Right ventricle myocardium inferior (tissue), 1 donor: ENCODE measurements around the gene SLC26A11. TPM values are rescaled to one million over a fixed set of nuclear protein-coding genes. Genes with fewer than 3 reads are reported as not detected.

ENCODE experiments used
- ATAC-seq: fragments of 200-7000 bp; cut with Tn5 transposase; one replicate; pipeline ENCODE4 v1.9.1; 2020; ENCODE audit warnings: mild to moderate bottlenecking, moderate library complexity
- DNase-seq: peaks from one replicate; pipeline ENCODE4 v3.0.0; 2021; ENCODE audit errors: missing footprints
- intact Hi-C: fragments of 100-400 bp; cut with DNase I; formaldehyde crosslinking; loops from one replicate; pipeline ENCODE4 v1.11.0; 2022
- total RNA-seq: library from RNA; stranded (reverse); fragmentation: NEBNext Ultra II Directional; extraction: Animal tissue kit (Norgen Biotek cat#: 25700); gene quantifications from one replicate; pipeline ENCODE4 v1.2.1, GENCODE V29; 2021
- donor health status: DM: no; HTN: yes; CAD: no; lungs with severe emphysema.

Gene SLC26A11
- total RNA-seq, 1 donor from 2014 or later = 3.9 TPM

DNA sequence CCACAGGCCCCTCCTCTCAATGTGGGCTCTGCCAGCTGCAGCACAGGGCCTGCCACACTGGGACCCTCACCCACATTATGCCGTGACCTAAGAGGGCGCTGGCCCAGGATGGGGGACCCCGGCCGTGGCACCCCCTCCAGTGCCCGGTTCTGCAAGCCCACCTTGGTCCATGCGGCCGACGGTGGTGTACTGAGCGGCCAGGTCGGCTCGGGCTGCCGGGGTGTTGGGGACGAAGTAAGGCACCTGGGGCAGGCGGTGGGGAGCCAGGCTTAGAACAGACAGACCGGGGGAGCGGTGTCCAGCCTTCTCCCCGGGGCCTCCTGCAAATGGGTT, 6.6 kb upstream of the SLC26A11 start:
- intact Hi-C loops = no loop called here
- no peak for ATAC-seq
- peak; percentile 57 for DNase-seq

DNA sequence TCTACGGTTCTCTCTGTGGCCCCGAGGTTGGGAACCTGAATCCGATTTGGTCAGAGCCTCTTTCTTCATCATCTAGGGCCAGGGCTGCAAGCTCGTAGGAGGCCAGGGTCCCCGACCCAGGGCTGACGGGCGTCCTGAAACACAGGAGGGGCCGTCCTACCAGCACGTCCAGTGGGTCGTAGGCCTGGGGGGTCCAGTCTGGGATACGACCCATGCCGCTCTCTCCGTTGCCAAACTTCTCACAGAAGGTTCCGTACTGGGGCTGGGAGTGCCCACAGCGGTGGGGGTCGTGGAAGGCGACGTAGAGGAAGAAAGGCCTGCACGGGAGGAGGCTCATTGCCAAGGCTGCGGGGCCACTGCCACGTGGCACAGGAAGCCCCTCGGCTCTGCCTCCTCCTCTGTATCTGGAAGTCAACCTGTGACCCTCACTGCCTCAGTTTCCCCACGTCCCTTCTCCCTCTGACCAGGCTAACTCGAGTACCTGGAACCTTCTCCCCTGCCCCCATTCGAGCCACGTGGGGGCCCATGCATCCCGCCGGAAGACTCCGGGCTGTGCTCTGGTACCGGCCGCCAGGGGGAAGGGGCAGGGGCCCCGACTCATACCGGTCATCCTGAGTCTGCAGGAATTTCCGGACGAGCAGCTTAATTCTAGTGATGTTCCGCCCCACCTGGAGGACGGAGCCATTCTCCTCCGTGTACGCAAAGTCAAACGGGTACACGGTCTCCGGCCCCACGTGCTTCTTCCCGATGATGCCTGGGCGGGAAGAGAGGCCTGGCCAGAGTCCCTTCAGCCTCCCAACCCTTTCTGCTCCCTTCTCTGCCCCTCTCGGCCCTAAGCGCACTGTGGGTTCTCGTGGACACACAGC, 6.0 kb upstream of the SLC26A11 start:
- ATAC-seq (no peak), DNase-seq (peak; percentile 64)
- intact Hi-C loops = no loop called here

DNA sequence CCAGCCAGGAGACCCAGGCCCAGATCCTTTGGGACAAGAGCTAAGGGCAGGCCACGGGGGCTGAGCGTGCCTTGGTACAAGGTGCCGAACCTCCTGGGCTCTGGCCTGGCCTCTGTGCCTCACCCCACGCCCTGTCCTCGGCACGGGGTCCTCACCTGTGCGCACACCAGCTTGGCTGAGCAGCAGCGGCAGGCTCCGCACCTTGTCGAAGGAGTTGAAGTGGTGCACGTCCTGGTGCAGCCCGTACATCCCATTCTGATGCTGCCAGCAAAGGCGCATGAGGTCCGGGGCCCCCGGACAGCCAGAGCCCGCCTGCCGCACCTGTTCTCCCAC, 5.4 kb upstream of the SLC26A11 start:
- DNase-seq (peak; percentile 64), ATAC-seq (no peak)
- intact Hi-C loops = no loop called here

DNA sequence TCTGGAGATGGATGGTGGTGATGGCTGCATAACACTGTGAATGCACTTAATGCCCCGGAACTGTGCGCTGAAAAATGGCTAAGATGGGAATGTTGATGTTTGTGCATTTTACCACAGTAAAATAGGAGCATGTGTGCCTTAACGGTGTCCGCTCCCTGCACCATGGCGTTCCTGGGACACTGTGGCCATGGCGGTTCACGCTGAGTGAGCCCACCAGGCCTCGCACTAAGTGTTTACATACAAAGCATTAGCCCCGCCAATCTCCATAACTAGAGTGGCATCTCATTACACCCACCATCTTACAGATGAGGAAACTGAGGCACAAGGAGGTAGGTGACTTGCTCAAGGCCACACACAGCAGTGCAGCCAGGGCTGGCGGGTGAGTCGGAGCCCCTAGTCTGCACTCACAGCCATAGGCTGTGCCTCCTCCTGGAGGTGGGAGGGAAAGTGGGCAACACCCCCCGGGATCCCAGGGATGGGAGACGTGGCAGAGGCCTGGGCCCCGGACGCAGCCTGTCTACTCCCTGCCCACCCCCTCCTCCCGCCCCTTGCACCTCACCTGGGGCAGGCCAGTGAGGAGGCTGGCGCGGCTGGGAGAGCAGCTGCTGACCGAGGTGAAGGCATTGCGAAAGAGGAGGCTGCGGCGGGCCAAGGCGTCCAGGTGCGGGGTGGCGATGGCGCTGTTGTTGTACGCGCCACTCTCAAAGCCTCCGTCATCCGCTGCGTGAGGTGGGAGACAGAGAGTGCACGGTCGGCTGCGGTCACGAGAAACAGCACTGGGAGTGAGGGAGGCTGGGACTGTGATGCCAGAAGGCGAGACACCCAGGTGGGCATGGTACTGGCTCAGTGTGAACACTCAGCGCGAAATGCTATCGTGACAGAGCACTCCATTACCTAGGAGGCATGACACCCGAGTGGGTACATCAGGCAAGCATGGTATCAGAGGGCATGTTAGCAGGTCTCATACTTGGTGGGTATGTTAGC, 3.5 kb upstream of the SLC26A11 start:
- intact Hi-C loops = no loop called here
- ATAC-seq (no peak), DNase-seq (peak; percentile 61)

DNA sequence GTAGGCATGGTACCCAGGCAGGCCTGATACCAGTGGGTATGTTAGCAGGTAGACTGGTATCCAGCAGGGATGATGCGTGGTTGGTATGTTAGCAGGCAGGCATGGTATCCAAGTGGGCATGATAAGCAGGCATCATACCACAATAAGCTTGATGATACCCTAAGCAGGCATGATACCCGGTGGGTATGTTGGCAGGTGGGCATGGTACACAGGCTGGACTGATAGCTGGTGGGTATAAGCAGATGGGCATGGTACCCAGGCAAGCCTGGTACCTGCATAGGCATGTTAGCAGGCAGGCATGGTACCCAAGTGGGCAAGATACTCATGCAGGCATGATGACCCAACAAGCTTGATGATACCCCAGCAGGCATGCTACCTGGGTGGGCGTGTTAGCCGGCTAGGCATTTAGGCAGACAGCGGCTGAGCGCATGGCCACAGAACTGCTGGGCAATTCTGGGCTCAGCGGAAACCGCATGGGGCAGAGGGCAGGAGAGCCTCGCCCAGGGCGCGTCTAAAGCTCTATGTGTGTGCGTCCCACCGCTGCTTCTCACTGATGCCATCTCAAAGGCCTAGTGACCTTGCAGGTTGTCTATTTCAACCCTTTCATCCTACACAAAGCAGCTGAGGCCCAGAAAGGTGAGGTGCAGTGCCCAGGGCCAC, 2.4 kb upstream of the SLC26A11 start:
- intact Hi-C loops = no loop called here
- no peak for ATAC-seq
- DNase-seq = peak; percentile 55

DNA sequence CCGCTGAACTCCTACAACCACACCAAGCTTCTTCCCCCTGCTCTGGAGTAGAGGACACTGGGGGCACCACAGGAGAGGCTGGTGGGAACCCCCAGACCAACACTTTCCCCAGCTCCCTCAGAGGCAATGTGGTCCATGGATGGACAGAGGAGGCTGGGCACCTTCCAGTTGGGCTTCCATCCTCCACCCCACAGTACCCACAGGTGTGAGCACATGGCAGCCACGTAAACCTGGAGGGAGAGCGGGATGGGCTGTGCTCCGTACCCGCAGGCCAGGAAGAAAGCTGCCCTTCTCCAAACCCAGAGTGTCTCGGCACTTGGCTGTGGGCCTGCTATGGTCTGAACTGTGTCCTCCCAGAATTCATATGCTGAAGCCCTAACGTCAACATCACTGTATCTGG, 1.8 kb upstream of the SLC26A11 start:
- intact Hi-C loops = no loop called here
- DNase-seq (peak; percentile 11), ATAC-seq (no peak)

DNA sequence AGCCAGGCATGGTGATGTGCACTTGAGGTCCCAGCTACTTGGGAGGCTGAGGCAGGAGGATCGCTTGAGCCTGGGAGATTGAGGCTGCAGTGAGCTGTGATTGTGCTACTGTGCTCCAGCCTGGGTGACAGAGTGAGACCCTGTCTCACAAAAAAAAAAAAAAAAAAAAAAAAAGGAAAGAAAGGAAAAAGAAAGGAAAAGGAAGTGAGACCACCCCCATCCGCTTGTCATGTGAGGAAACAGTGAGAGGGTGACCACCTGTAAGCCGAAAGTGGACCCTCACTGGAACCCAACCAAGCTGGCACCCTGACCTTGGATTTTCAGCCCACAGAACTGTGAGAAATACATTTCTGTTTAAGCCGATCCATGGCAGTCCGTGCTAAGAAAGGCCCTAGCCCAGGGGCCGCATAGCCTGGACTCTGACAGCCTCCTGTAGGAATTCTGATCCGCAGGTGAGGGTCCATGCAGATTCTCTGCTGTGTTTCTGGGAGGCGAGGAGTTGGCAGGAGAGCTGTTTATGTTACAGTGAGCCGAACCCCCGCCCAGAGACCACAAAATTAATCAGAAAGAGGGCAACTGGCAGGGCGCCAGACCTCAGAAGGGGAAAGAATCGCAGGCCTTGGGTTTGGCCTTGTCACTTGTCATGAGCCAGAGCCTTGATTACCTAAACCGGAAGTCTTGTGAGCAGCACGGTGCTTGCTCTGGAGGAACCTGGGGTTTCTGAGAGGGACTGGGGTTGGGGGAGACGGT, 1.0 kb upstream of the SLC26A11 start:
- peak; percentile 24 for ATAC-seq
- DNase-seq = peak; percentile 84
- intact Hi-C loops = no loop called here

DNA sequence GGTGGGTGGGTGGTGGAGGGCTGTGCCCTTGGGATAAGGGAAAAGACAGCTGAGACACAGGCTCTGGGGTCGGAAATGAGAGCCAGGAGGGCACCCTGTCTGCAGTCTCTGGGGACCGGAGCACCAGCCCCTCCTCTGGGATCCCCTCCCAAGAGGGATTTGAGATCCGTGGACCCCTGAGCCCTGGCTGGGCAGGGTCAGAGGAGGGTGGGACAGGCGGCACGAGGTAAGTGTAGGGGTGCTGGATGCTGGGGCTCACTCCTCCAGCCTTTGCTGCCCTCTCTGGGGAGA, 519 bp upstream of the SLC26A11 start:
- DNase-seq (peak; percentile 66), ATAC-seq (no peak)
- intact Hi-C loops = loop anchor here (2.0 kb wide), 1 partner anchor 73 kb away; the partner anchor contains the start of gene EIF4A3

DNA sequence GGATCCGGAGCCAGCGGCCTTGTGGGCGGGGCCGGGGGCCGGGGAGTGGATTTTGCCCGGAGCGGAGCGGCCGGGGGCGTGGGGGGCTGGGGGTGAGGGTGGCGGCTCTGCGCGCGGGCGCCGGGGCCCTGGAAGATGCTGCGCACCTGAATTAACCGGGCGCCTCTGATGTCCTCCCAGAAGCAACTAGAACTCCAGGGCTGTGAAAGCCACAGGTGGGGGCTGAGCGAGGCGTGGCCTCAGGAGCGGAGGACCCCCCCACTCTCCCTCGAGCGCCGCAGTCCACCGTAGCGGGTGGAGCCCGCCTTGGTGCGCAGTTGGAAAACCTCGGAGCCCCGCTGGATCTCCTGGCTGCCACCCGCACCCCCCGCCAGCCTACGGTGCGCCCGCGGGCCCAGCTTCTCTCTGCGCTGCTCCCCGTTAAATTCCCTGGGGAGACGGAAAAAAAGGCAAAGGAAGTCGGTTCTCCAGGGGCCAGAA, 549 bp downstream of the SLC26A11 start:
- DNase-seq = peak; percentile 55
- ATAC-seq = peak; percentile 38
- intact Hi-C loops = loop anchor here (2.0 kb wide), 1 partner anchor 74 kb away; the partner anchor contains the start of gene EIF4A3

DNA sequence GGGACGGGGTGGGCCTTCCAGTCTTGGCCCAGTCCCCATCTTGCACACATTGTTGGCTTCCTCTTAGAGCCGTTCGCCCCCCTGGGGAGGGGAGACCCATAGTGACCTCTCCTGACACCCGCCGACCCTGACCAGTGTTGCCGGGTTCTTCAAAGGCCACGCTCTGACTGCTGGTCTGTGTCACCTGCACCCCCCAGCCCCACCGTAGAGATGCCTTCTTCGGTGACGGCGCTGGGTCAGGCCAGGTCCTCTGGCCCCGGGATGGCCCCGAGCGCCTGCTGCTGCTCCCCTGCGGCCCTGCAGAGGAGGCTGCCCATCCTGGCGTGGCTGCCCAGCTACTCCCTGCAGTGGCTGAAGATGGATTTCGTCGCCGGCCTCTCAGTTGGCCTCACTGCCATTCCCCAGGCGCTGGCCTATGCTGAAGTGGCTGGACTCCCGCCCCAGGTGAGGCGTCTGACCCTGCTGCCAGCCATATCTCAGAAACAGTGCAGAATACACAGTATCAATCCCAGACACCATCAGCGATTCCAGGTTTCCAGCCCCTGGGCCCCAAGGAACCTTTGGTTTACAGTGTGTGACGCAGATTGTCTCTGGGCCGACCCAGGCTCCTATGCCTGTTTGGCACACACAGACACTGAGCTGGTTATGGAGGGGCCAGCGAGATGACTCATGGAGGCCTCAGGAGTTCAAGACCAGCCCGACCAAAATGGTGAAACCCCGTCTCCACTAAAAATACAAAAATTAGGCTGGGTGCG, 1.3 kb downstream of the SLC26A11 start:
- intact Hi-C loops = loop anchor here (2.0 kb wide), 1 partner anchor 75 kb away; the partner anchor contains the start of gene EIF4A3
- ATAC-seq = no peak
- peak; percentile 61 for DNase-seq

DNA sequence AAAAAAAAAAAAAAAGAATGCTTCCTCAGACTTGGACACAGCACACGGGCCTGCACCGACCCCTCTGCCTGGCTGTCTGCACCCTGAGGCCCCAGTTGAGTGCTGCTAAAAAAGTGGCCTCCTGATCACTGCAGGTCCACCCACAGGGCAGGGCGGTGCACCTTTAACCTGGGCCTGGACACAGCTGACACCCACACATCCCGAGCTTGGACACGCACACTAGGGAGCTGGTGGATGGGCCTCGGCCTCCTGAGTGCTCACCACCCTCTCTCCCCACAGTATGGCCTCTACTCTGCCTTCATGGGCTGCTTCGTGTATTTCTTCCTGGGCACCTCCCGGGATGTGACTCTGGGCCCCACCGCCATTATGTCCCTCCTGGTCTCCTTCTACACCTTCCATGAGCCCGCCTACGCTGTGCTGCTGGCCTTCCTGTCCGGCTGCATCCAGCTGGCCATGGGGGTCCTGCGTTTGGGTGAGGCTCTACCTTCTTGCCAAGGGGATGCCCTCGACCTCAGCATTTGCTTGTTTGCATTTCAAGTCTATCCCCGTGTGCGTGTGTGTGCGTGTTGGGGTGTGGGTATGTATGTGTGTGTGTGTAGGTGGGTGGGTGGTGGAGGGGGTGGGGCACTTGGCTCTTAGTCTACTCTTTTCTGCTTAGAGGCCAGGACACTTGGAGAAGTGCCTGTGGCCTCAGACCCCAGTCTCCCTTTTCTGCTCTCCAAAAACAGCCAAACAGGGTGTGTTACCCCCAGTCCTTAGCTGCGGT, 2.3 kb downstream of the SLC26A11 start:
- intact Hi-C loops = no loop called here
- peak; percentile 37 for DNase-seq
- no peak for ATAC-seq

DNA sequence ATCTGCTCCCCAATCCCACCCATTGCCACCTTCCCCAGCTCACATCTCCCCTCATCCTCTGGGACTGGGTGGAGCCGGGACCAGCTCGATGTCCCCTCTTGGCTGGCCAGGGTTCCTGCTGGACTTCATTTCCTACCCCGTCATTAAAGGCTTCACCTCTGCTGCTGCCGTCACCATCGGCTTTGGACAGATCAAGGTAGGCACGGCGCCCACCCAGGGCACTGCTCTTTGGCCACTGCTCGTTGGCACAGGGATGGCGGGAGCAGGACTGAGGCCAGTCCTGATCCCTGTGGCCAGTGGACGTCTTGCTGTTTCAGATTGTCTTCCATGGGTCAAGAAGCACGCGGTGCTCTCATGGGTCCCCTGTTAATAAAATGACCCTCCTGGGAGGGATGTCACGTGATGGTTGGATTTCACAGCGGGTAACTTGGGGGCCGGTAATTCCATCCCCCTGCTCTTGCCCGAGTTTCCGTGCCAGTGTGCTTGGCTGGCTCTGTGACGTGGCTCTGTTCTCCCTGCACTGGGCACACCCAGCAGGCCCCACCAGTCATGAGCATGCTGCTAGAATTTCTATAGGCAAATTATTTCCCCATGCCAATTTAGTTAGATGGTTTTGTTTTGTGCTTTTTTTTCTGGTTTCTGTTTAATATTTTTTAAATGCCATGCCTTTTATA, 3.1 kb downstream of the SLC26A11 start:
- DNase-seq = peak; percentile 49
- intact Hi-C loops = no loop called here
- ATAC-seq = no peak

DNA sequence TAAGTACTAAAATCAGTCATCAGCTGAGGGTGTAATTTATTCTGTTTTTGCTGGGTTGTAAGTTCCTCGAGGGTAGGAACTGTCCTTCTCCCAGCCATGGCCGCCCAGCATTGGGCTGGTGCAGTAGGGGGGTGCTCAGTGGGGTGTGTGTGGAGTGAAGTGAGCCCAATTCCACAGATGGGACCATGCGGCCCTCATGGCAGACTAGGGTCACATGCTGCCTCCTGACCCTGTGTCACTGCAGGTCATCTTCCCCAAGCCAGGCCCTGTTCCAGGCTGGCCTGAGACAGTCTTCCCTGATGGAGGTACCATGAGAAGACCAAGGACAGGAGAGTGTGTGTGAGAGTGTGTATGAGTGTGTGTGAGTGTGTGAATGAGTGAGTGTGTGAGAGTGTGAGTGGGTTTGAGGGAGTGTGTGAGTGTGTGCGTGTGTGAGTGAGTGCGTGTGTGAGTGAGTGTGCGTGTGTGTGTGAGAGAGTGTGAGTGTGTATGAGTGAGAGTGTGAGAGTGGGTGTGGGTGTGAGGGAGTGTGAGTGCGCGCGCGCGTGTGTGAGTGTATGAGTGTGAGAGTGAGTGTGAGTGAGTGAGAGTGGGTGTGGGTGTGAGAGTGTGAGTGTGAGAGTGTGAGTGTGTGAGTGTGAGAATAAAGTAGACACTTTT, 3.7 kb downstream of the SLC26A11 start:
- ATAC-seq = no peak
- intact Hi-C loops = no loop called here
- DNase-seq = no peak

DNA sequence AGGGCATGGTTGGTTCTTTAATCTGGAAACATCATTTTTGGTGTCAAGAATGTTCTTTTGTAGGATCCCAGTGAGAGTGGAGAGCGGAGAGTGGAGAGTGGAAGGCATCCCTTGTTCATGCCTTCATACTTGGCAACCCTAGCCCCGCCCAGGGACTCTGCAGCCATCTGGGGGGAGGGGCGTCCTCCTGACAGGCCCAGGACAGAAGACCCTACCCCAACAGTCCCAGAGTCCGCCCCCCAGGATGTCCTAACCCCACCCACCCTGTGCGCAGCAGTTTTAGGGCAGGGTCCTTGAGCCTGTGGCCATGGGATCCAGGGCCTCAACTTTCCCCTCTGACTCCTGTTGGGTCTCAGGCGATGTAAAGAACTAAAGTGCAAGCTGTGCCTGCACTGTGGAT, 4.5 kb downstream of the SLC26A11 start:
- peak; percentile 49 for DNase-seq
- no peak for ATAC-seq
- intact Hi-C loops = no loop called here

DNA sequence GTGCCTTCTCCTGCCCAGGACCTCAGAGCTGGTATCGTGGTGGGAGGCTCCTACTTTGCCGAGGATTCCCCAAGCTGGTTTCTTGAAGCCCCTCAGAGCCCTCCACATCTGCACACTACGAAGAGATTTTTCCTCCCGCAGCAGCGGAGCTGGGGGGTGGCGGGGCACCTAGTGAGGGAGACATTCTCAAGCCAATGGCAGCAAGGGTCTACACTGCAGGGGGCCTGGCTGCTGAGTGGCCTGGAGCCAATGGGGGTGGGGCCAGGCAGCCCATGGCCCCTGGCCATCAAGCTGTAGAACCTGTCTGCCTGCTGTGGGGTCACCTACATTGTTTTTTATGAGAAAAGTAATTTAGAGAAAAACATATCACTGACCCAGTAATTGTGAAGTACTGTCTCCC, 5.0 kb downstream of the SLC26A11 start:
- intact Hi-C loops = no loop called here
- ATAC-seq (no peak), DNase-seq (peak; percentile 13)

DNA sequence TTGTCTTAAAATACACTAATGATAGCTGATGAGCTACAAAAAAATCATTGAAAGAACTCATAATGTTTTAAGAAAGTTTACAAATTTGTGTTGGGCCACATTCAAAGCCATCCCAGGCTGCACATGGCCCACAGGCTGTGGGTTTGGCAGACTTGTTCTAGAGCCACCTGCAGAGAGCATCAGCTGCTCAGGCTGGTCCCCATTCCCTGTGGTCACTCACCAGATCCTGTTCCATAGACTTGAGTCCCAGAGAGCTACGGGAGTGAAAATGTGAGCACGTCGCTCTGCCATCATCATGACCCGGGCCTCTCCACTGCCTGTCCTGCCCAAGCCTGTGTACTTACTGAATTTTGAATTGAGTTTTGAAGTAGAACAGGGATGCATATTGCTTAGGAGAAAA, 6.9 kb downstream of the SLC26A11 start:
- ATAC-seq (no peak), DNase-seq (peak; percentile 26)
- intact Hi-C loops = no loop called here
